K562 (cell line): ENCODE data around the gene CTIF. TPM values are rescaled to one million over a fixed set of nuclear protein-coding genes. Genes with fewer than 3 reads are reported as not detected.

Experiments used
- BMI1 ChIP-seq: fragments of 150-350 bp; IDR thresholded peaks from 2 replicates; pipeline ENCODE4 v1.6.1; 2014; ENCODE audit warnings: low read length
- BRCA1 ChIP-seq, 2 experiments: fragments of 450-650 bp in 1 of 2; sonication (generic) in 1 of 2; formaldehyde crosslinking in 1 of 2; IDR thresholded peaks; 2 replicates each; pipeline versions ENCODE4 v1.5.0 to v1.6.1; 2017 to 2020; ENCODE audit warnings: mild to moderate bottlenecking in 1 of 2, missing genetic modification reagents in 1 of 2
- CC2D1A ChIP-seq: fragments of 450-650 bp; IDR thresholded peaks from 2 replicates; pipeline ENCODE4 v1.6.1; 2017; ENCODE audit warnings: mild to moderate bottlenecking
- CREM ChIP-seq: IDR thresholded peaks from 2 replicates; pipeline ENCODE4 v1.6.1; 2014; ENCODE audit warnings: antibody characterized with exemption, low read depth
- HNRNPLL ChIP-seq: fragments of 200-400 bp; formaldehyde crosslinking; IDR thresholded peaks from 2 replicates; pipeline ENCODE4 v1.6.1; 2017; ENCODE audit warnings: low read length, low read depth, mild to moderate bottlenecking; ENCODE audit not compliant: poor library complexity, severe bottlenecking
- MXI1 ChIP-seq: IDR thresholded peaks from 2 replicates; pipeline ENCODE4 v1.6.1; 2011; ENCODE audit warnings: low read depth, mild to moderate bottlenecking, improper control_type of control experiment, low read length
- PPARD ChIP-seq: fragments of 250-450 bp; sonication (Bioruptor Pico); IDR thresholded peaks from 2 replicates; pipeline ENCODE4 v1.8.0; 2022; ENCODE audit warnings: inconsistent platforms, mild to moderate bottlenecking, moderate library complexity
- RBM22 ChIP-seq: fragments of 200-400 bp; formaldehyde crosslinking; IDR thresholded peaks from 2 replicates; pipeline ENCODE4 v1.6.1; 2018; ENCODE audit warnings: low read length, low read depth; ENCODE audit not compliant: poor library complexity, severe bottlenecking
- ZFP1 ChIP-seq: fragments of 450-650 bp; formaldehyde crosslinking; IDR thresholded peaks from 2 replicates; pipeline ENCODE4 v1.4.0; 2020; ENCODE audit warnings: mild to moderate bottlenecking, mixed read lengths
- ZKSCAN3 ChIP-seq: fragments of 250-450 bp; sonication (Bioruptor Pico); IDR thresholded peaks from 2 replicates; pipeline ENCODE4 v1.4.0; 2020
- ZNF165 ChIP-seq: fragments of 250-450 bp; sonication (Bioruptor Pico); IDR thresholded peaks from 2 replicates; pipeline ENCODE4 v1.4.0; 2020; ENCODE audit warnings: borderline replicate concordance
- ZNF316 ChIP-seq: fragments of 450-650 bp; IDR thresholded peaks from 2 replicates; pipeline ENCODE4 v1.6.1; 2016
- ZNF507 ChIP-seq: conservative IDR thresholded peaks from 2 replicates; pipeline ENCODE4 v1.6.1; 2017; ENCODE audit warnings: missing genetic modification characterization, missing compliant biosample characterization
- ZNF699 ChIP-seq: fragments of 250-450 bp; sonication (Bioruptor Pico); IDR thresholded peaks from 2 replicates; pipeline ENCODE4 v1.8.0; 2021; ENCODE audit warnings: mild to moderate bottlenecking, moderate library complexity; ENCODE audit not compliant: insufficient replicate concordance
- ZNF707 ChIP-seq: fragments of 250-450 bp; sonication (Bioruptor Pico); conservative IDR thresholded peaks from 2 replicates; pipeline ENCODE4 v1.8.0; 2022; ENCODE audit warnings: inconsistent platforms, mild to moderate bottlenecking, moderate library complexity
- ZNF717 ChIP-seq: fragments of 250-450 bp; sonication (Bioruptor Pico); IDR thresholded peaks from 2 replicates; pipeline ENCODE4 v1.5.0; 2021
- polyA plus RNA-seq, 8 experiments: library from polyadenylated mRNA; depleted of rRNA in 4 of 8; stranded (reverse) in 5 of 8; unstranded in 3 of 8; fragments of >200 nt; fragmentation: Nextera tagmentation in 2 of 8; fragmentation: Illumina TruSeq in 1 of 8; extraction: Ambion mirVana in 2 of 8; extraction: Trizol in 1 of 8; gene quantifications; 2 replicates each; pipeline versions ENCODE4 v1.2.1 to v1.2.3, GENCODE V29; 2011 to 2014; ENCODE audit warnings: inconsistent platforms in 1 of 8, missing spikeins in 1 of 8
- total RNA-seq, 7 experiments: library from RNA; depleted of rRNA in 6 of 7; stranded (reverse); fragments of >200 nt in 6 of 7; fragmentation: Illumina TruSeq in 2 of 7; extraction: Trizol in 2 of 7; gene quantifications; 2 replicates each; pipeline versions ENCODE4 v1.2.1 to v1.2.3, GENCODE V29; 2011 to 2021; ENCODE audit warnings: low replicate concordance in 1 of 7
- TF ChIP-seq, protein P1 (sequence below): fragments of 250-450 bp; sonication (Bioruptor Pico); IDR thresholded peaks from 2 replicates; pipeline ENCODE4 v1.9.0; 2021; ENCODE audit warnings: mild to moderate bottlenecking, inconsistent platforms
- TF ChIP-seq, protein P2 (sequence below): fragments of 450-650 bp; IDR thresholded peaks from 2 replicates; pipeline ENCODE4 v1.6.1; 2016; ENCODE audit warnings: missing biosample characterization, missing genetic modification characterization
- TF ChIP-seq, protein P3 (sequence below): fragments of 450-650 bp; IDR thresholded peaks from 2 replicates; pipeline ENCODE4 v1.6.1; 2018; ENCODE audit not compliant: partially characterized antibody
- TF ChIP-seq, protein P4 (sequence below): sonication (generic); formaldehyde crosslinking; IDR thresholded peaks from 2 replicates; pipeline ENCODE4 v1.8.1; 2023; ENCODE audit warnings: mild to moderate bottlenecking, missing genetic modification reagents

Gene CTIF
- total and polyA plus RNA-seq, 9 of the 15 experiments (the other 6 are each of a cell fraction or from before 2014, with no cell fraction given) = 0.17 to 11.5 (median 2.2) TPM

DNA sequence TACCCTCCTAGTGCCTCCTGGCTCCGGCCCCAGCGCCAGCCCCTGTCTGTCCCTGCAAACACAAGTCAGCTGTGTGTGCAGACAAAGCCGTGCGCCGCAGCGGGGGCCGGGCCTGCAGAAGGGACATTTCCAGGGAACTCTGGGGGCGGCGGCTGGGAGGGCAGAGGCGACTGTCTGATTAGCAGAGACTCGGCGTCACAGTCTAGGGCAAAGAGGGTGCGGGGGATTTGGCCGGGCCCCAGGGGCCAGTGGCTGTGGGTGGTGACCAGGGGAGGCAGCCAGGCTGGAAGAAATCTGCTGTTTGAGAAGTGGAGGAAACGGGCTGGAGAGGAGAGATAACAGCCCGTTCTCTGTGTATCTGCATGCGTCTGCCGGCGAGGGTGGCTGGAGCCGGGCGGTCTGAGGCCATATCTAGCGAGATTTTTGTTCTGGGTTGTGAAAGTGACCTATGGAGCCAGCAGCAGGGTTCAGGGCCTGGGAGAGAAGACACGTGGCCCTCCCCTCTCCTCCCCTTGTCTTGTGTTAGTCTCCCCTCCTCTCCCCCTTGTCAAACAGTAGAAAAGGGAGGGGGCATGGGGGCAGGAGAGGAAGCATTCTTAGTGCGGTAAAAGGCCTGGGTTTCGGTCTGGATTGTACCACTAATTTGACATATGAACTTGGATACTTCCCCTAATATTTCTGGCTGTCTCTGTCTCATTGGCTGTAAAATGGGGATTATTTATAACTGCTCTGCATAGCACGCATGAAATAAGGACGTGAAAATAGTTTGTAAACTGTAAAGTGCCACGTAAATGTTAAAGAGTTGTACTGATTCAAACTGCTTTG lies 242.5 kb downstream of the CTIF start (continued):
- TF ChIP-seq PPARD (CRISPR knock-in tag) (no peak), ZNF699 (no peak), RBM22 (no peak), ZNF165 (CRISPR knock-in tag) (no peak), CC2D1A (peak; percentile 93; the same call in 1 of the 2 replicates), ZKSCAN3 (CRISPR knock-in tag) (no peak), BMI1 (no peak), ZNF717 (CRISPR knock-in tag) (no peak), ZNF507 (tag) (no peak), MXI1 (0 out of 2 replicates have a peak, but pooled peaks have one; percentile 52), ZNF316 (no peak), ZNF707 (CRISPR knock-in tag) (no peak), CREM (peak; percentile 89), BRCA1 (IDR thresholded peaks at IDR 0.05) (no peak), BRCA1 (CRISPR knock-in tag; IDR thresholded peaks at IDR 0.05) (no peak), ZFP1 (CRISPR knock-in tag) (no peak), HNRNPLL (no peak)
- TF ChIP-seq, protein P1, sequence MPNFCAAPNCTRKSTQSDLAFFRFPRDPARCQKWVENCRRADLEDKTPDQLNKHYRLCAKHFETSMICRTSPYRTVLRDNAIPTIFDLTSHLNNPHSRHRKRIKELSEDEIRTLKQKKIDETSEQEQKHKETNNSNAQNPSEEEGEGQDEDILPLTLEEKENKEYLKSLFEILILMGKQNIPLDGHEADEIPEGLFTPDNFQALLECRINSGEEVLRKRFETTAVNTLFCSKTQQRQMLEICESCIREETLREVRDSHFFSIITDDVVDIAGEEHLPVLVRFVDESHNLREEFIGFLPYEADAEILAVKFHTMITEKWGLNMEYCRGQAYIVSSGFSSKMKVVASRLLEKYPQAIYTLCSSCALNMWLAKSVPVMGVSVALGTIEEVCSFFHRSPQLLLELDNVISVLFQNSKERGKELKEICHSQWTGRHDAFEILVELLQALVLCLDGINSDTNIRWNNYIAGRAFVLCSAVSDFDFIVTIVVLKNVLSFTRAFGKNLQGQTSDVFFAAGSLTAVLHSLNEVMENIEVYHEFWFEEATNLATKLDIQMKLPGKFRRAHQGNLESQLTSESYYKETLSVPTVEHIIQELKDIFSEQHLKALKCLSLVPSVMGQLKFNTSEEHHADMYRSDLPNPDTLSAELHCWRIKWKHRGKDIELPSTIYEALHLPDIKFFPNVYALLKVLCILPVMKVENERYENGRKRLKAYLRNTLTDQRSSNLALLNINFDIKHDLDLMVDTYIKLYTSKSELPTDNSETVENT (CRISPR knock-in tag) = no peak
- TF ChIP-seq, protein P2, sequence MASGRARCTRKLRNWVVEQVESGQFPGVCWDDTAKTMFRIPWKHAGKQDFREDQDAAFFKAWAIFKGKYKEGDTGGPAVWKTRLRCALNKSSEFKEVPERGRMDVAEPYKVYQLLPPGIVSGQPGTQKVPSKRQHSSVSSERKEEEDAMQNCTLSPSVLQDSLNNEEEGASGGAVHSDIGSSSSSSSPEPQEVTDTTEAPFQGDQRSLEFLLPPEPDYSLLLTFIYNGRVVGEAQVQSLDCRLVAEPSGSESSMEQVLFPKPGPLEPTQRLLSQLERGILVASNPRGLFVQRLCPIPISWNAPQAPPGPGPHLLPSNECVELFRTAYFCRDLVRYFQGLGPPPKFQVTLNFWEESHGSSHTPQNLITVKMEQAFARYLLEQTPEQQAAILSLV (tag) = no peak
- TF ChIP-seq, protein P3, sequence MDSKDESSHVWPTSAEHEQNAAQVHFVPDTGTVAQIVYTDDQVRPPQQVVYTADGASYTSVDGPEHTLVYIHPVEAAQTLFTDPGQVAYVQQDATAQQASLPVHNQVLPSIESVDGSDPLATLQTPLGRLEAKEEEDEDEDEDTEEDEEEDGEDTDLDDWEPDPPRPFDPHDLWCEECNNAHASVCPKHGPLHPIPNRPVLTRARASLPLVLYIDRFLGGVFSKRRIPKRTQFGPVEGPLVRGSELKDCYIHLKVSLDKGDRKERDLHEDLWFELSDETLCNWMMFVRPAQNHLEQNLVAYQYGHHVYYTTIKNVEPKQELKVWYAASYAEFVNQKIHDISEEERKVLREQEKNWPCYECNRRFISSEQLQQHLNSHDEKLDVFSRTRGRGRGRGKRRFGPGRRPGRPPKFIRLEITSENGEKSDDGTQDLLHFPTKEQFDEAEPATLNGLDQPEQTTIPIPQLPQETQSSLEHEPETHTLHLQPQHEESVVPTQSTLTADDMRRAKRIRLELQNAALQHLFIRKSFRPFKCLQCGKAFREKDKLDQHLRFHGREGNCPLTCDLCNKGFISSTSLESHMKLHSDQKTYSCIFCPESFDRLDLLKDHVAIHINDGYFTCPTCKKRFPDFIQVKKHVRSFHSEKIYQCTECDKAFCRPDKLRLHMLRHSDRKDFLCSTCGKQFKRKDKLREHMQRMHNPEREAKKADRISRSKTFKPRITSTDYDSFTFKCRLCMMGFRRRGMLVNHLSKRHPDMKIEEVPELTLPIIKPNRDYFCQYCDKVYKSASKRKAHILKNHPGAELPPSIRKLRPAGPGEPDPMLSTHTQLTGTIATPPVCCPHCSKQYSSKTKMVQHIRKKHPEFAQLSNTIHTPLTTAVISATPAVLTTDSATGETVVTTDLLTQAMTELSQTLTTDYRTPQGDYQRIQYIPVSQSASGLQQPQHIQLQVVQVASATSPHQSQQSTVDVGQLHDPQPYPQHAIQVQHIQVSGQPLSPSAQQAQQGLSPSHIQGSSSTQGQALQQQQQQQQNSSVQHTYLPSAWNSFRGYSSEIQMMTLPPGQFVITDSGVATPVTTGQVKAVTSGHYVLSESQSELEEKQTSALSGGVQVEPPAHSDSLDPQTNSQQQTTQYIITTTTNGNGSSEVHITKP = peak; percentile 89
- TF ChIP-seq, protein P4, sequence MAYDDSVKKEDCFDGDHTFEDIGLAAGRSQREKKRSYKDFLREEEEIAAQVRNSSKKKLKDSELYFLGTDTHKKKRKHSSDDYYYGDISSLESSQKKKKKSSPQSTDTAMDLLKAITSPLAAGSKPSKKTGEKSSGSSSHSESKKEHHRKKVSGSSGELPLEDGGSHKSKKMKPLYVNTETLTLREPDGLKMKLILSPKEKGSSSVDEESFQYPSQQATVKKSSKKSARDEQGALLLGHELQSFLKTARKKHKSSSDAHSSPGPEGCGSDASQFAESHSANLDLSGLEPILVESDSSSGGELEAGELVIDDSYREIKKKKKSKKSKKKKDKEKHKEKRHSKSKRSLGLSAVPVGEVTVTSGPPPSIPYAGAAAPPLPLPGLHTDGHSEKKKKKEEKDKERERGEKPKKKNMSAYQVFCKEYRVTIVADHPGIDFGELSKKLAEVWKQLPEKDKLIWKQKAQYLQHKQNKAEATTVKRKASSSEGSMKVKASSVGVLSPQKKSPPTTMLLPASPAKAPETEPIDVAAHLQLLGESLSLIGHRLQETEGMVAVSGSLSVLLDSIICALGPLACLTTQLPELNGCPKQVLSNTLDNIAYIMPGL (CRISPR knock-in tag) = no peak
